OCI-LY7 (cell line): ENCODE data around the gene INPP4A. TPM values are rescaled to one million over a fixed set of nuclear protein-coding genes. Genes with fewer than 3 reads are reported as not detected.
"Not testable (repeated sequence)": the region's sequence is repeated elsewhere in the genome, so short reads cannot be mapped to it uniquely, and the experiment has no call there.

ENCODE experiments used
- BruUV-seq: library from RNA; stranded (reverse); fragments of 400-500 nt; replicated peaks from 2 replicates; lab custom pipeline; 2021; lab: Mats Ljungman, UMichigan
- CTCF ChIA-PET: fragments of 300-600 bp; sonication (Branson Sonifier 250); formaldehyde crosslinking; loops from one replicate; lab custom pipeline; 2022; ENCODE audit warnings: antibody characterized with exemption; ENCODE audit not compliant: unreplicated experiment; lab: Charles Lee
- POLR2A ChIA-PET: fragments of 300-600 bp; sonication (Branson Sonifier 250); formaldehyde crosslinking; loops from one replicate; lab custom pipeline; 2022; ENCODE audit warnings: antibody characterized with exemption; lab: Charles Lee
- DNase-seq: peaks from one replicate; pipeline ENCODE4 v3.0.0-alpha.2; 2015; ENCODE audit warnings: low spot score
- H2AFZ ChIP-seq: fragments of 200-600 bp; sonication (generic), shearing (Covaris generic); 2 replicates; pipeline ENCODE4 v1.6.1; 2014; ENCODE audit warnings: mild to moderate bottlenecking, antibody characterized with exemption, low read length, moderate library complexity
- H3K27ac ChIP-seq: fragments of 200-600 bp; sonication (generic); 2 replicates; pipeline ENCODE4 v1.5.1; 2014; ENCODE audit warnings: mixed run types, low read depth, mild to moderate bottlenecking, moderate library complexity, low read length, inconsistent platforms; ENCODE audit not compliant: poor library complexity, severe bottlenecking
- H3K36me3 ChIP-seq: fragments of 200-600 bp; sonication (generic); 2 replicates; pipeline ENCODE4 v1.6.1; 2014; ENCODE audit warnings: mild to moderate bottlenecking, antibody characterized with exemption, low read length, moderate library complexity, mixed read lengths; ENCODE audit not compliant: insufficient read depth
- H3K4me1 ChIP-seq: fragments of 200-600 bp; sonication (generic); 2 replicates; pipeline ENCODE4 v1.5.1; 2014; ENCODE audit warnings: mild to moderate bottlenecking, low read length; ENCODE audit not compliant: insufficient read depth, poor library complexity, severe bottlenecking
- H3K4me2 ChIP-seq: fragments of 200-600 bp; sonication (generic); 2 replicates; pipeline ENCODE4 v1.6.1; 2014; ENCODE audit warnings: mild to moderate bottlenecking, low read length
- H3K4me3 ChIP-seq: fragments of 200-600 bp; sonication (generic); 2 replicates; pipeline ENCODE4 v1.5.1; 2014; ENCODE audit warnings: mild to moderate bottlenecking, low read depth, low read length; ENCODE audit not compliant: poor library complexity, severe bottlenecking
- H3K79me2 ChIP-seq: fragments of 200-600 bp; sonication (generic); 2 replicates; pipeline ENCODE4 v1.6.1; 2016; ENCODE audit warnings: low read depth, mild to moderate bottlenecking, low read length, moderate library complexity, mixed read lengths; ENCODE audit not compliant: insufficient read depth
- H3K9me2 ChIP-seq: fragments of 200-600 bp; sonication (generic); 2 replicates; pipeline ENCODE4 v1.6.1; 2016; ENCODE audit warnings: mild to moderate bottlenecking, low read length, mixed read lengths; ENCODE audit not compliant: insufficient read depth
- H3K9me3 ChIP-seq: fragments of 200-600 bp; sonication (generic); 2 replicates; pipeline ENCODE4 v1.6.1; 2014; ENCODE audit warnings: mild to moderate bottlenecking, mixed run types, low read length, mixed read lengths
- H4K20me1 ChIP-seq: fragments of 200-600 bp; sonication (generic); 2 replicates; pipeline ENCODE4 v1.6.1; 2014; ENCODE audit warnings: mild to moderate bottlenecking, antibody characterized with exemption, low read length, moderate library complexity, mixed read lengths; ENCODE audit not compliant: insufficient read depth
- EZH2phosphoT487 ChIP-seq: fragments of 200-600 bp; sonication (generic); IDR thresholded peaks from 2 replicates; pipeline ENCODE4 v1.6.1; 2018; ENCODE audit warnings: low read depth, borderline replicate concordance, mild to moderate bottlenecking, mixed run types, antibody characterized with exemption, low read length, moderate library complexity, mixed read lengths
- intact Hi-C: fragments of 100-400 bp; cut with micrococcal nuclease; formaldehyde crosslinking; loops from one replicate; pipeline ENCODE4 v1.10.0; 2022; ENCODE audit not compliant: unreplicated experiment
- total RNA-seq, 2 experiments: library from RNA; depleted of rRNA in 1 of 2; stranded (reverse); fragments of >200 nt in 1 of 2; shearing (Covaris generic) in 1 of 2; gene quantifications; 2 replicates each; pipeline ENCODE4 v1.2.3, GENCODE V29; 2014 to 2022
- TF ChIP-seq, protein P1 (sequence below): fragments of 200-600 bp; sonication (generic); conservative IDR thresholded peaks from 2 replicates; pipeline ENCODE4 v1.5.1; 2014; ENCODE audit warnings: mild to moderate bottlenecking, antibody characterized with exemption, low read length, moderate library complexity, mixed read lengths

Gene INPP4A
- total RNA-seq, 2 experiments from 2014 or later = 28.5 to 28.6 TPM

DNA sequence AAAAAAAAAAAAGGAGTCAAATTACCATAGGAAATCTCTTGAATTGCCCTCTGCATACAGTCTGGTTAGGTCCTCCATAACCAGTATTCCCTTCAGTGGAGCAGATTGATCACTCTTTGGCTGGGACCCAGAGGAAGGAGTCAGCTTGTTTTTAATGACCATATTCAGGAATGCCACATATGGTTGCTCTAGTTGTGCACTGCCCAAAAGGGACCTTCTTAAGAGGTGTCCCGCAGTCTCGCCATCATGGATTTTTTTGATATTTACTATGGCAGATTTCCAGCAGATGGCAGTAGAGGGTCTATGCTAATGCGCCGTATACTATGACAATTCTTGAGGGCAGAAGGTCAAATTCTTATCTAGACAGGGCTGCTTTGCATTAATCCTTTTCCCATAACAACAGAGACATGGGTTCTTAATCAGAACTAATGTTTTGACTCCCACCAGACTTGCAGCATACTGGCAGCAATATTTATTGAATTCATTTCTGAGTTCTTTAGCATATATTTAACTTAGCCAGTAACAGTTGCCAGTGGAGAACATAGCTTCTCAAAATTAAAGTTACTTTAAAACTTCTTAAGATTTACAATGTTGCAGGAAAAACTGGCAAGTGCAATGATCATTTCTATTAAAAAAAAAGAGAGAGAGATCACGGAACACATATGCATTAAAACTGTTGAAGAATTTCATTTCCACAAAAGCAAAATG lies 31.8 kb upstream of the INPP4A start:
- CTCF ChIA-PET = no interaction called here
- Histone ChIP-seq H2AFZ (no peak overlapping the region), H3K79me2 (no peaks in the 10 kb centered on the region), H4K20me1 (no peaks in the 10 kb centered on the region), H3K4me2 (no peak overlapping the region), H3K4me1 (no peaks in the 10 kb centered on the region), H3K36me3 (no peaks in the 10 kb centered on the region), H3K27ac (no peak overlapping the region), H3K4me3 (no peak overlapping the region), H3K9me3 (no peaks in the 10 kb centered on the region), H3K9me2 (no peaks in the 10 kb centered on the region)
- intact Hi-C loops = loop anchor here (1.0 to 10.0 kb wide), 3 partner anchors 106 to 422 kb away; no protein-coding TSS in a partner anchor
- BruUV-seq = no TSS peak
- POLR2A ChIA-PET = interaction anchor here (0.6 to 0.7 kb wide), 2 partner anchors 16 to 369 kb away, joined by 4 to 7 read pairs; no protein-coding TSS in a partner anchor
- peak; percentile 71 for DNase-seq
- TF ChIP-seq, protein P1, sequence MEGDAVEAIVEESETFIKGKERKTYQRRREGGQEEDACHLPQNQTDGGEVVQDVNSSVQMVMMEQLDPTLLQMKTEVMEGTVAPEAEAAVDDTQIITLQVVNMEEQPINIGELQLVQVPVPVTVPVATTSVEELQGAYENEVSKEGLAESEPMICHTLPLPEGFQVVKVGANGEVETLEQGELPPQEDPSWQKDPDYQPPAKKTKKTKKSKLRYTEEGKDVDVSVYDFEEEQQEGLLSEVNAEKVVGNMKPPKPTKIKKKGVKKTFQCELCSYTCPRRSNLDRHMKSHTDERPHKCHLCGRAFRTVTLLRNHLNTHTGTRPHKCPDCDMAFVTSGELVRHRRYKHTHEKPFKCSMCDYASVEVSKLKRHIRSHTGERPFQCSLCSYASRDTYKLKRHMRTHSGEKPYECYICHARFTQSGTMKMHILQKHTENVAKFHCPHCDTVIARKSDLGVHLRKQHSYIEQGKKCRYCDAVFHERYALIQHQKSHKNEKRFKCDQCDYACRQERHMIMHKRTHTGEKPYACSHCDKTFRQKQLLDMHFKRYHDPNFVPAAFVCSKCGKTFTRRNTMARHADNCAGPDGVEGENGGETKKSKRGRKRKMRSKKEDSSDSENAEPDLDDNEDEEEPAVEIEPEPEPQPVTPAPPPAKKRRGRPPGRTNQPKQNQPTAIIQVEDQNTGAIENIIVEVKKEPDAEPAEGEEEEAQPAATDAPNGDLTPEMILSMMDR = peak; percentile 88
- TF ChIP-seq EZH2phosphoT487 = no peak

- H3K36me3 ChIP-seq, POLR2A ChIA-PET, H4K20me1 ChIP-seq, H3K4me1 ChIP-seq, H3K4me2 ChIP-seq, H2AFZ ChIP-seq, DNase-seq, H3K79me2 ChIP-seq, H3K9me3 ChIP-seq, H3K27ac ChIP-seq, H3K4me3 ChIP-seq, CTCF ChIA-PET, BruUV-seq, H3K9me2 ChIP-seq: not testable (repeated sequence)
- intact Hi-C loops = loop anchor here (10.0 kb wide), 1 partner anchor 421 kb away; no protein-coding TSS in a partner anchor
Observed at GRCh38 chr2:98414246-98414645, 30.4 kb upstream of the INPP4A start.

- H3K4me1 ChIP-seq, H3K36me3 ChIP-seq, H2AFZ ChIP-seq, H3K9me3 ChIP-seq, H3K4me3 ChIP-seq, H3K27ac ChIP-seq, H3K4me2 ChIP-seq, BruUV-seq, H3K79me2 ChIP-seq, H4K20me1 ChIP-seq, H3K9me2 ChIP-seq, DNase-seq, CTCF ChIA-PET: not testable (repeated sequence)
- POLR2A ChIA-PET = interaction anchor here (0.7 to 1.0 kb wide), 2 partner anchors 160 to 605 kb away, joined by 3 read pairs; no protein-coding TSS in a partner anchor
- intact Hi-C loops = loop anchor here (10.0 kb wide), 1 partner anchor 419 kb away; no protein-coding TSS in a partner anchor
Observed at GRCh38 chr2:98415719-98416248, 28.9 kb upstream of the INPP4A start.
